Measurements from ENCODE around the gene RCBTB2. TPM values are rescaled to one million over a fixed set of nuclear protein-coding genes. Genes with fewer than 3 reads are reported as not detected.

Gene RCBTB2
- total and polyA plus RNA-seq, 3 donors from 2014 or later = 10.0 to 15.6 (median 12.2) TPM

DNA sequence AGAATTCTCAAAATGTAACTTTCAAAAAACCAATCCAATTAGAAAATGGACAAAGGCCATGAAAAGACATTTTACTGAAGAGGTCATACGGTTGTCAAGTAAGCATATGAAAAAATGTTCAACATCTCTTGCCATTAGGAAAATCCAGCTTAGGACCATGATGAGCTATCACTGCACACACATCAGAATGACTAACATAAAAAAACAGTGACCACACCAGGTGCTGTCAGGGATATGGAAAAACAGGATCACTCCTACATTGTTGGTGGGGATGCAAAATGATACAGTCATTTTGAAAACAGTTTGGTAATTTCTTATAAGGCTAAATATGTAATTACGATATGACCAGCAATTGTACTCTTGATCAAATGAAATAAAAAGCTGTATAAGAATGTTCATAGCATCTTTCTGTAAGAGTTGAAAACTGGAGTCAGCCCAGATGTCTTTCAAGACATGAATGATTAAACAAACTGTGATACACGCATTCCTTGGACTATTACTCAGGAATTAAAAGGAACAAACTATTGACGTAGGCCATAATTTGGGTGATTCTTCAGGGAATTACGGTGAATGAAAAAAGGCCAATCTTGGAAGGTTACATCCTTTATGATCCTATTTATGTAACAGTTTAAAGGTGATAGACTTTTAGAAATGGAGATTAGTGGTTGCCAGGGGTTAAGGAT is 26.9 kb upstream of the RCBTB2 start:
- H3K4me3 ChIP-seq = no peak overlapping the region
- H3K27me3 ChIP-seq = no peaks in the 10 kb centered on the region
- H3K27ac ChIP-seq = no peak overlapping the region
- no peaks in the 10 kb centered on the region for H3K4me1 ChIP-seq
- no peak for TF ChIP-seq POLR2A (IDR thresholded peaks at IDR 0.05)
- TF ChIP-seq, protein P1, sequence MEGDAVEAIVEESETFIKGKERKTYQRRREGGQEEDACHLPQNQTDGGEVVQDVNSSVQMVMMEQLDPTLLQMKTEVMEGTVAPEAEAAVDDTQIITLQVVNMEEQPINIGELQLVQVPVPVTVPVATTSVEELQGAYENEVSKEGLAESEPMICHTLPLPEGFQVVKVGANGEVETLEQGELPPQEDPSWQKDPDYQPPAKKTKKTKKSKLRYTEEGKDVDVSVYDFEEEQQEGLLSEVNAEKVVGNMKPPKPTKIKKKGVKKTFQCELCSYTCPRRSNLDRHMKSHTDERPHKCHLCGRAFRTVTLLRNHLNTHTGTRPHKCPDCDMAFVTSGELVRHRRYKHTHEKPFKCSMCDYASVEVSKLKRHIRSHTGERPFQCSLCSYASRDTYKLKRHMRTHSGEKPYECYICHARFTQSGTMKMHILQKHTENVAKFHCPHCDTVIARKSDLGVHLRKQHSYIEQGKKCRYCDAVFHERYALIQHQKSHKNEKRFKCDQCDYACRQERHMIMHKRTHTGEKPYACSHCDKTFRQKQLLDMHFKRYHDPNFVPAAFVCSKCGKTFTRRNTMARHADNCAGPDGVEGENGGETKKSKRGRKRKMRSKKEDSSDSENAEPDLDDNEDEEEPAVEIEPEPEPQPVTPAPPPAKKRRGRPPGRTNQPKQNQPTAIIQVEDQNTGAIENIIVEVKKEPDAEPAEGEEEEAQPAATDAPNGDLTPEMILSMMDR (IDR thresholded peaks at IDR 0.05) = no peak
- WGBS, 2 donors = 96 to 97% methylated on average over 5 of the region's 5 CpGs
- intact Hi-C loops (cut with DNase I; ENCODE audit: low total_unique reads) = no loop called here
- H3K36me3 ChIP-seq (ENCODE audit: low read depth, missing control alignments) = no peaks in the 10 kb centered on the region
- DNase-seq = no peak
- H3K9me3 ChIP-seq = no peaks in the 10 kb centered on the region

DNA sequence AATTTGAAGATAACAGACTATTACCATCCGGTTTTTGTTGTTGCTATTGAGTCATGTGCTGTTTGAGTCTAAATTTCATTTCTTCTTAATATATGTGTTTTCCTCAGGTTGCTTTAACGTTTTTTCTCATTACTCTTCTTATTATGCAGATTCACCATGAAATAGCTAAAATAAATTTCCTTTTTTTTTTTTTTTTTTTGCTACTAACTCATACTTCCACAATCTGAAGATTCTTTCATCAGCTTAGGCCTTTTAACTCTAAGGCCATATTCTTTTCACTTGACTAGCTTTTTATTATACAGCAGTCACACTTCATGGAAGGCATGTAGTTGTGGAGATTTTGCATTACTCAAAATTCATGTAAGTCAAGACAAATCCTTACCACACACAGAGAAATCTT is 23.9 kb upstream of the RCBTB2 start:
- WGBS, 2 donors = 85 to 86% methylated on average over 2 of the region's 2 CpGs
- intact Hi-C loops (cut with DNase I; ENCODE audit: low total_unique reads) = no loop called here
- no peaks in the 10 kb centered on the region for H3K9me3 ChIP-seq
- no peaks in the 10 kb centered on the region for H3K4me1 ChIP-seq
- H3K27ac ChIP-seq = no peak overlapping the region
- H3K4me3 ChIP-seq = no peak overlapping the region
- DNase-seq = no peak
- H3K36me3 ChIP-seq (ENCODE audit: low read depth, missing control alignments) = no peaks in the 10 kb centered on the region
- no peaks in the 10 kb centered on the region for H3K27me3 ChIP-seq
- TF ChIP-seq, protein P1 (IDR thresholded peaks at IDR 0.05) = no peak
- no peak for TF ChIP-seq POLR2A (IDR thresholded peaks at IDR 0.05)

DNA sequence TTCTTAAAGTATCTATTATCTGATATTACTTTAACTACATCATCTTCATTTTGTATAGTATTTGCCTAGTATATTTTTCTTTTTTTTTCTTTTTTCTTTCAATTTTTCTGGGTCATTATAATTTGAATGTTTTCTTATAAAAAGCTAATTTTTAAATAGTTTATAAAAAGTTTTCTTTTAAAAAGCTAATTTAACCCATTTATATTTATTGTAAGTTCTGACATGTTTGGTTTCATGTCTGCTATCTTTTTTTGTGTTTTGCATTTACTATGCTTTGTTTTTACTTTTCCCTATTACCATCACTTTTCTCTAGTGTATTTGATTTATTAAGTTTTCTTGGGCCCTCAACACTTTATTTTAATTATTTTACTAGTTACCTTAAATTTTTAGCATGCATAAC is 22.6 kb upstream of the RCBTB2 start:
- intact Hi-C loops (cut with DNase I; ENCODE audit: low total_unique reads) = no loop called here
- Histone ChIP-seq H3K27me3 (no peaks in the 10 kb centered on the region), H3K4me3 (no peak overlapping the region), H3K36me3 (ENCODE audit: low read depth, missing control alignments) (no peaks in the 10 kb centered on the region), H3K4me1 (no peaks in the 10 kb centered on the region), H3K9me3 (no peaks in the 10 kb centered on the region), H3K27ac (no peak overlapping the region)
- TF ChIP-seq POLR2A (IDR thresholded peaks at IDR 0.05) = no peak
- TF ChIP-seq, protein P1 (IDR thresholded peaks at IDR 0.05) = no peak
- no peak for DNase-seq

DNA sequence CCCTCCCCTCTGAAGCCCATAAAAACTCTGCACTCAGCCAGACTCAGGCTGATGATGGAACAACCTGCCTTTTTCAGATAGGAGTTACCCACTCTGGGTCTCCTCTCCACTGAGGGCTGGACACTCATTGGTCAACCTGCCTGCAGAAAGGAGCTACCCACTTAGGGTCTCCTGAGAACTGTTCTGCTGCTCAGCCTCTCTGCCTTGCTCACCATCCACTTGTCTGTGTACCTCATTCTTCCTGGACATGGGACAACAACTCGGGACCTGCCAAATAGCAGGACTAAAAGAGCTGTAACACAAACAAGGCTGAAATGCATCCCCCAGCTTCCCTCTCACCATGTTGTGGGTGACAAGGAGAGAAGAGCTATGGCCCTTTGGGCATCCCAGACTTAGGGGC is 18.4 kb upstream of the RCBTB2 start:
- WGBS, 2 donors = 78 to 85% methylated on average over 1 of the region's 1 CpG
- no peak overlapping the region for H3K4me3 ChIP-seq
- intact Hi-C loops (cut with DNase I; ENCODE audit: low total_unique reads) = no loop called here

More for the DNA sequence above, 18.4 kb upstream of the RCBTB2 start:
- no peak for DNase-seq
- no peaks in the 10 kb centered on the region for H3K4me1 ChIP-seq
- TF ChIP-seq POLR2A (IDR thresholded peaks at IDR 0.05) = no peak
- TF ChIP-seq, protein P1 (IDR thresholded peaks at IDR 0.05) = no peak
- H3K27ac ChIP-seq = no peak overlapping the region
- no peaks in the 10 kb centered on the region for H3K27me3 ChIP-seq
- no peaks in the 10 kb centered on the region for H3K9me3 ChIP-seq
- H3K36me3 ChIP-seq (ENCODE audit: low read depth, missing control alignments) = no peaks in the 10 kb centered on the region

Data from testis (tissue), 3 donors.